Measurements from ENCODE around the gene BEND3.
"Not testable (repeated sequence)": the region's sequence is repeated elsewhere in the genome, so short reads cannot be mapped to it uniquely, and the experiment has no call there.

DNA sequence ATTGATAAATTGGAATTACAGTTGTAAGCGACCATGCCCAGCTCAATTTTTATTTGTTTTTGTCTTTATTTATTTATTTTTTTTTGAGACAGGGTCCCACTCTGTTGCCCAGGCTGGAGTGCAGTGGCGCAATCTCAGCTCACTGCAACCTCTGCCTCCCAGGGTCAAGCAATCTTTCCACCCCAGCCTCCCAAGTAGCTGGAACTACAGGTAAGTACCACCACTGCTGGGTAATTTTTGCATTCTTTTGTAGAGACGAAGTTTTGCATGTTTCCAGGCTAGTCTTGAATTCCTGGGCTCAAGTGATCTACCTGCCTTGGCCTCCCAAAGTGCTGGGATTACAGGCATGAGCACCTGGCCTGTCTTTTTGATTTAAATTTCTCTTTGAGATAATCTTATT lies 21.0 kb upstream of the BEND3 start:
- TF ChIP-seq CTCF, EP300 (IDR thresholded peaks at IDR 0.05): not testable (repeated sequence)
